WTC11 (cell line): ENCODE measurements around the gene ZIC4.

Source experiments
- CREB1 ChIP-seq: sonication (generic); formaldehyde crosslinking; IDR thresholded peaks from 2 replicates; pipeline ENCODE4 v1.8.0; 2023; ENCODE audit warnings: mild to moderate bottlenecking, missing genetic modification reagents
- NFYB ChIP-seq: sonication (generic); formaldehyde crosslinking; conservative IDR thresholded peaks from 2 replicates; pipeline ENCODE4 v1.8.0; 2022; ENCODE audit warnings: low read depth, missing genetic modification reagents
- SMAD3 ChIP-seq: sonication (generic); formaldehyde crosslinking; IDR thresholded peaks from 2 replicates; pipeline ENCODE4 v1.8.0; 2022; ENCODE audit warnings: missing genetic modification reagents, mild to moderate bottlenecking, borderline replicate concordance
- SMAD4 ChIP-seq: sonication (generic); formaldehyde crosslinking; IDR thresholded peaks from 2 replicates; pipeline ENCODE4 v1.8.0; 2022; ENCODE audit warnings: mild to moderate bottlenecking, missing genetic modification reagents
- SP1 ChIP-seq: sonication (generic); formaldehyde crosslinking; conservative IDR thresholded peaks from 2 replicates; pipeline ENCODE4 v1.8.1; 2022; ENCODE audit warnings: missing genetic modification reagents
- ZBTB21 ChIP-seq: sonication (generic); formaldehyde crosslinking; IDR thresholded peaks from 2 replicates; pipeline ENCODE4 v1.8.1; 2023; ENCODE audit warnings: mild to moderate bottlenecking, missing genetic modification reagents, borderline replicate concordance
- TF ChIP-seq, protein P1 (sequence below): fragments of 200-600 bp; IDR thresholded peaks from 2 replicates; pipeline ENCODE4 v1.8.0; 2022; ENCODE audit warnings: antibody characterized with exemption
- TF ChIP-seq, protein P2 (sequence below): sonication (generic); formaldehyde crosslinking; IDR thresholded peaks from 2 replicates; pipeline ENCODE4 v1.8.1; 2022; ENCODE audit warnings: mild to moderate bottlenecking, moderate library complexity, missing genetic modification reagents
- TF ChIP-seq, protein P3 (sequence below): sonication (generic); formaldehyde crosslinking; IDR thresholded peaks from 2 replicates; pipeline ENCODE4 v1.8.0; 2022; ENCODE audit warnings: mild to moderate bottlenecking, missing genetic modification reagents
- TF ChIP-seq, protein P4 (sequence below): sonication (generic); formaldehyde crosslinking; IDR thresholded peaks from 2 replicates; pipeline ENCODE4 v1.8.1; 2022; ENCODE audit warnings: missing genetic modification reagents, borderline replicate concordance
- TF ChIP-seq, protein P5 (sequence below): sonication (generic); formaldehyde crosslinking; IDR thresholded peaks from 2 replicates; pipeline ENCODE4 v1.8.0; 2022; ENCODE audit warnings: mild to moderate bottlenecking, missing genetic modification reagents
- TF ChIP-seq, protein P6 (sequence below): sonication (generic); formaldehyde crosslinking; IDR thresholded peaks from 2 replicates; pipeline ENCODE4 v1.8.1; 2023; ENCODE audit warnings: mild to moderate bottlenecking, moderate library complexity, missing genetic modification reagents

DNA sequence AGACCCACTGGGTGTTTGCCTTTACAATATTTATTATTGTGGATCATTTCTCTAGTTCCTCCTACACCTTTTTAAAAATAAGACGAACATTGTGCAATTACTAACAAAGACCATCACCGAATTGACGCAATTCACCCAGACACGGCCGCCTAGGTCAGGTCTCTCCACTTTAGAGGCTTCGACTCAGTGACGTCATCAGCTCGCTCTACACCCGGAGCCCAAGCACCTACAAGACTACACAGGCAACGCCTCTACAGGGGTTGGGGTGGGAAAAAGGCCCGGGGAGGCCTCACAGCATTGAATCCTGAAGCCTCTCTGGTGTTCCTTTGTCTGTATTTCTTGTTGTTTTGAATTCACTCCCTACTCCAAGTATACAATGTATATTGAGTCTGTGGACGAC lies 16.6 kb downstream of the ZIC4 start:
- no peak for TF ChIP-seq CREB1
- TF ChIP-seq, protein P1, sequence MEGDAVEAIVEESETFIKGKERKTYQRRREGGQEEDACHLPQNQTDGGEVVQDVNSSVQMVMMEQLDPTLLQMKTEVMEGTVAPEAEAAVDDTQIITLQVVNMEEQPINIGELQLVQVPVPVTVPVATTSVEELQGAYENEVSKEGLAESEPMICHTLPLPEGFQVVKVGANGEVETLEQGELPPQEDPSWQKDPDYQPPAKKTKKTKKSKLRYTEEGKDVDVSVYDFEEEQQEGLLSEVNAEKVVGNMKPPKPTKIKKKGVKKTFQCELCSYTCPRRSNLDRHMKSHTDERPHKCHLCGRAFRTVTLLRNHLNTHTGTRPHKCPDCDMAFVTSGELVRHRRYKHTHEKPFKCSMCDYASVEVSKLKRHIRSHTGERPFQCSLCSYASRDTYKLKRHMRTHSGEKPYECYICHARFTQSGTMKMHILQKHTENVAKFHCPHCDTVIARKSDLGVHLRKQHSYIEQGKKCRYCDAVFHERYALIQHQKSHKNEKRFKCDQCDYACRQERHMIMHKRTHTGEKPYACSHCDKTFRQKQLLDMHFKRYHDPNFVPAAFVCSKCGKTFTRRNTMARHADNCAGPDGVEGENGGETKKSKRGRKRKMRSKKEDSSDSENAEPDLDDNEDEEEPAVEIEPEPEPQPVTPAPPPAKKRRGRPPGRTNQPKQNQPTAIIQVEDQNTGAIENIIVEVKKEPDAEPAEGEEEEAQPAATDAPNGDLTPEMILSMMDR: no peak
- TF ChIP-seq, protein P2, sequence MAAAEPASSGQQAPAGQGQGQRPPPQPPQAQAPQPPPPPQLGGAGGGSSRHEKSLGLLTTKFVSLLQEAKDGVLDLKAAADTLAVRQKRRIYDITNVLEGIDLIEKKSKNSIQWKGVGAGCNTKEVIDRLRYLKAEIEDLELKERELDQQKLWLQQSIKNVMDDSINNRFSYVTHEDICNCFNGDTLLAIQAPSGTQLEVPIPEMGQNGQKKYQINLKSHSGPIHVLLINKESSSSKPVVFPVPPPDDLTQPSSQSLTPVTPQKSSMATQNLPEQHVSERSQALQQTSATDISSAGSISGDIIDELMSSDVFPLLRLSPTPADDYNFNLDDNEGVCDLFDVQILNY: no peak
- 0 out of 2 replicates have a peak, but pooled peaks have one; percentile 31 for TF ChIP-seq ZBTB21 (CRISPR knock-in tag)
- TF ChIP-seq, protein P3, sequence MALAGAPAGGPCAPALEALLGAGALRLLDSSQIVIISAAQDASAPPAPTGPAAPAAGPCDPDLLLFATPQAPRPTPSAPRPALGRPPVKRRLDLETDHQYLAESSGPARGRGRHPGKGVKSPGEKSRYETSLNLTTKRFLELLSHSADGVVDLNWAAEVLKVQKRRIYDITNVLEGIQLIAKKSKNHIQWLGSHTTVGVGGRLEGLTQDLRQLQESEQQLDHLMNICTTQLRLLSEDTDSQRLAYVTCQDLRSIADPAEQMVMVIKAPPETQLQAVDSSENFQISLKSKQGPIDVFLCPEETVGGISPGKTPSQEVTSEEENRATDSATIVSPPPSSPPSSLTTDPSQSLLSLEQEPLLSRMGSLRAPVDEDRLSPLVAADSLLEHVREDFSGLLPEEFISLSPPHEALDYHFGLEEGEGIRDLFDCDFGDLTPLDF (CRISPR knock-in tag): no peak
- TF ChIP-seq SMAD3: no peak
- TF ChIP-seq, protein P4, sequence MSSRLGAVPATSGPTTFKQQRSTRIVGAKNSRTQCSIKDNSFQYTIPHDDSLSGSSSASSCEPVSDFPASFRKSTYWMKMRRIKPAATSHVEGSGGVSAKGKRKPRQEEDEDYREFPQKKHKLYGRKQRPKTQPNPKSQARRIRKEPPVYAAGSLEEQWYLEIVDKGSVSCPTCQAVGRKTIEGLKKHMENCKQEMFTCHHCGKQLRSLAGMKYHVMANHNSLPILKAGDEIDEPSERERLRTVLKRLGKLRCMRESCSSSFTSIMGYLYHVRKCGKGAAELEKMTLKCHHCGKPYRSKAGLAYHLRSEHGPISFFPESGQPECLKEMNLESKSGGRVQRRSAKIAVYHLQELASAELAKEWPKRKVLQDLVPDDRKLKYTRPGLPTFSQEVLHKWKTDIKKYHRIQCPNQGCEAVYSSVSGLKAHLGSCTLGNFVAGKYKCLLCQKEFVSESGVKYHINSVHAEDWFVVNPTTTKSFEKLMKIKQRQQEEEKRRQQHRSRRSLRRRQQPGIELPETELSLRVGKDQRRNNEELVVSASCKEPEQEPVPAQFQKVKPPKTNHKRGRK (CRISPR knock-in tag): no peak
- TF ChIP-seq, protein P5, sequence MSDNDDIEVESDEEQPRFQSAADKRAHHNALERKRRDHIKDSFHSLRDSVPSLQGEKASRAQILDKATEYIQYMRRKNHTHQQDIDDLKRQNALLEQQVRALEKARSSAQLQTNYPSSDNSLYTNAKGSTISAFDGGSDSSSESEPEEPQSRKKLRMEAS (CRISPR knock-in tag): no peak
- no peak for TF ChIP-seq NFYB (CRISPR knock-in tag)
- TF ChIP-seq, protein P6, sequence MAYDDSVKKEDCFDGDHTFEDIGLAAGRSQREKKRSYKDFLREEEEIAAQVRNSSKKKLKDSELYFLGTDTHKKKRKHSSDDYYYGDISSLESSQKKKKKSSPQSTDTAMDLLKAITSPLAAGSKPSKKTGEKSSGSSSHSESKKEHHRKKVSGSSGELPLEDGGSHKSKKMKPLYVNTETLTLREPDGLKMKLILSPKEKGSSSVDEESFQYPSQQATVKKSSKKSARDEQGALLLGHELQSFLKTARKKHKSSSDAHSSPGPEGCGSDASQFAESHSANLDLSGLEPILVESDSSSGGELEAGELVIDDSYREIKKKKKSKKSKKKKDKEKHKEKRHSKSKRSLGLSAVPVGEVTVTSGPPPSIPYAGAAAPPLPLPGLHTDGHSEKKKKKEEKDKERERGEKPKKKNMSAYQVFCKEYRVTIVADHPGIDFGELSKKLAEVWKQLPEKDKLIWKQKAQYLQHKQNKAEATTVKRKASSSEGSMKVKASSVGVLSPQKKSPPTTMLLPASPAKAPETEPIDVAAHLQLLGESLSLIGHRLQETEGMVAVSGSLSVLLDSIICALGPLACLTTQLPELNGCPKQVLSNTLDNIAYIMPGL (CRISPR knock-in tag): no peak
- TF ChIP-seq SP1: no peak
- no peak for TF ChIP-seq SMAD4
